ENCODE results near the gene MAT1A. TPM values are rescaled to one million over a fixed set of nuclear protein-coding genes. Genes with fewer than 3 reads are reported as not detected.

The MAT1A gene
- total and polyA plus RNA-seq, 9 of the 15 experiments (the other 6 are each of a cell fraction or from before 2014, with no cell fraction given) = 0.03 to 0.30 (median 0.11) TPM; not detected in 2

GRCh38 chr10:80260295-80261243 is 28.9 kb downstream of the MAT1A start:
- DNase-seq (ENCODE audit: extremely low read depth in 1 of 4, low spot score in 3 of 4) (peak; percentile 58 to 69 (median 64)), ATAC-seq (peak; percentile 75), FAIRE-seq (peak; percentile 79)
- H4K20me1 ChIP-seq (replicated peaks; ENCODE audit: control insufficient read depth, insufficient read depth, low read length) = peaks cover 9% of the 10 kb centered on the region
- BruUV-seq (replicated peaks) = no TSS peak
- H3K9me3 ChIP-seq (replicated peaks; ENCODE audit: control insufficient read depth, insufficient read depth, low read depth, low read length) = 0 out of 2 replicates have a peak, but pooled peaks cover 2% of the 10 kb centered on the region
- no peak overlapping the region for H3K9ac ChIP-seq (ENCODE audit: insufficient read depth in 1 of 2, low read depth in 2 of 2, low read length in 2 of 2)
- intact Hi-C loops (cut with micrococcal nuclease) = loop anchor here (5.0 kb wide), 1 partner anchor 182 kb away; no protein-coding TSS in a partner anchor
- no peak overlapping the region for H2AFZ ChIP-seq (ENCODE audit: low read depth, low read length)
- H3K9me1 ChIP-seq (ENCODE audit: control insufficient read depth, insufficient read depth, low read length) = no peaks in the 10 kb centered on the region
- ChIA-PET CTCF (ENCODE audit: low intra/inter-chr PET ratio) (interaction anchor here (0.6 to 1.9 kb wide), 5 partner anchors 66 to 759 kb away, joined by 3 to 6 read pairs (median 4); no protein-coding TSS in a partner anchor), POLR2A (interaction anchor here (0.5 kb wide), 1 partner anchor 35 kb away, joined by 3 read pairs; no protein-coding TSS in a partner anchor)
- no peak overlapping the region for H3K27ac ChIP-seq (ENCODE audit: extremely low read depth, low read depth, low read length)
- WGBS (ENCODE audit: insufficient coverage, low coverage, missing lambda C conversion rate) = 19% methylated on average over 15 of the region's 19 CpGs
- H3K36me3 ChIP-seq (ENCODE audit: control insufficient read depth, insufficient read depth, low read length) = no peaks in the 10 kb centered on the region
- no peaks in the 10 kb centered on the region for H3K79me2 ChIP-seq (ENCODE audit: control insufficient read depth, insufficient read depth, low read length)
- H3K4me2 ChIP-seq (ENCODE audit: insufficient read depth, low read length) = no peak overlapping the region
- peaks cover 0 to under 1% of the 10 kb centered on the region in 2 experiments; a peak in 1 of 5 replicates for H3K4me1 ChIP-seq (replicated peaks in 1 of 2; ENCODE audit: control insufficient read depth in 2 of 2, insufficient read depth in 2 of 2, low read length in 2 of 2)
- H3K27me3 ChIP-seq (ENCODE audit: control insufficient read depth in 2 of 2, insufficient read depth in 2 of 2, low read length in 2 of 2) = peaks cover 6 to 39% of the 10 kb centered on the region in 2 experiments
- no peak overlapping the region for H3K4me3 ChIP-seq
- in situ Hi-C loops (cut with MboI) = no loop called here
- TF ChIP-seq ZNF24 (IDR thresholded peaks at IDR 0.05) (0 out of 2 replicates have a peak, but pooled peaks have one; percentile 12), KLF16 (IDR thresholded peaks at IDR 0.05) (peak; percentile 48; the same call in 1 of the 2 replicates), CTCF (IDR thresholded peaks at IDR 0.05 in 2 of 3, conservative IDR thresholded peaks at IDR 0.05 in 1 of 3; ENCODE audit: insufficient read depth in 2 of 3, low read depth in 1 of 3, low read length in 3 of 3) (peak; percentile 81 to 96 (median 85)), TAL1 (IDR thresholded peaks at IDR 0.05) (no peak), XRCC4 (IDR thresholded peaks at IDR 0.05; ENCODE audit: extremely low read depth, insufficient read depth, insufficient read length) (no peak), ZNF143 (CRISPR knock-in tag; IDR thresholded peaks at IDR 0.05) (no peak), KHSRP (IDR thresholded peaks at IDR 0.05) (no peak), FOXP1 (CRISPR knock-in tag; IDR thresholded peaks at IDR 0.05) (no peak), TSC22D4 (tag; IDR thresholded peaks at IDR 0.05) (no peak), HDAC8 (tag; IDR thresholded peaks at IDR 0.05) (no peak), SNAPC5 (CRISPR knock-in tag; IDR thresholded peaks at IDR 0.05) (no peak), SMAD1 (IDR thresholded peaks at IDR 0.05; ENCODE audit: low read depth, low read length, partially characterized antibody) (no peak), RNF2 (IDR thresholded peaks at IDR 0.05) (no peak), HBP1 (CRISPR knock-in tag; IDR thresholded peaks at IDR 0.05) (no peak), YBX1 (IDR thresholded peaks at IDR 0.05) (no peak), ZNF431 (CRISPR knock-in tag; IDR thresholded peaks at IDR 0.05) (no peak), IFI16 (CRISPR knock-in tag; IDR thresholded peaks at IDR 0.05) (no peak)

Data from K562 (cell line).